Naive B cell (primary cell): ENCODE data around the gene MLC1. TPM values are rescaled to one million over a fixed set of nuclear protein-coding genes. Genes with fewer than 3 reads are reported as not detected.
A peak's percentile ranks its signal among the peaks of the same experiment; 100 is the strongest.

Source experiments
- ATAC-seq, 2 donors: fragments of 150-1000 bp; cut with Tn5 transposase; 2 replicates each; pipeline ENCODE4 v1.10.0; 2021; ENCODE audit warnings: low read depth in 2 of 2, mild to moderate bottlenecking in 2 of 2, moderate library complexity in 2 of 2
- DNase-seq: peaks from one replicate; pipeline ENCODE4 v3.0.0; 2022
- H3K27ac Mint-ChIP-seq, 6 donors: one replicate each; pipeline ENCODE4 v1.8.0; 2020 to 2022; ENCODE audit warnings: mild to moderate bottlenecking in 6 of 6, mixed read lengths in 6 of 6, moderate library complexity in 5 of 6, inconsistent platforms in 2 of 6
- H3K27me3 Mint-ChIP-seq, 3 donors: one replicate each; pipeline ENCODE4 v1.8.0; 2021 to 2022; ENCODE audit warnings: mixed read lengths in 3 of 3, mild to moderate bottlenecking in 1 of 3
- H3K36me3 Mint-ChIP-seq, 2 donors: one replicate each; pipeline ENCODE4 v1.8.0; 2020 to 2022; ENCODE audit warnings: mixed read lengths in 2 of 2, inconsistent platforms in 1 of 2, mild to moderate bottlenecking in 1 of 2
- H3K4me1 Mint-ChIP-seq, 3 donors: one replicate each; pipeline ENCODE4 v1.8.0; 2020 to 2022; ENCODE audit warnings: mixed read lengths in 3 of 3, inconsistent platforms in 1 of 3, mild to moderate bottlenecking in 1 of 3, moderate library complexity in 1 of 3
- H3K4me3 Mint-ChIP-seq, 8 donors: one replicate each; pipeline ENCODE4 v1.8.0; 2020 to 2022; ENCODE audit warnings: mild to moderate bottlenecking in 8 of 8, mixed read lengths in 8 of 8, moderate library complexity in 8 of 8, inconsistent platforms in 2 of 8
- H3K9me3 Mint-ChIP-seq, 7 donors: one replicate each; pipeline ENCODE4 v1.8.0; 2020 to 2022; ENCODE audit warnings: mixed read lengths in 7 of 7, mild to moderate bottlenecking in 5 of 7, inconsistent platforms in 2 of 7, moderate library complexity in 1 of 7
- polyA plus RNA-seq, 6 donors: library from polyadenylated mRNA; unstranded; fragments of 300-500 nt; fragmentation: Illumina TruSeq; gene quantifications; one replicate each; pipeline ENCODE4 v1.2.3, GENCODE V29; 2021; ENCODE audit warnings: low read depth in 6 of 6

The MLC1 gene
- polyA plus RNA-seq, 6 donors from 2014 or later, result 0.09 to 0.44 (median 0.15) TPM; not detected in 3

DNA sequence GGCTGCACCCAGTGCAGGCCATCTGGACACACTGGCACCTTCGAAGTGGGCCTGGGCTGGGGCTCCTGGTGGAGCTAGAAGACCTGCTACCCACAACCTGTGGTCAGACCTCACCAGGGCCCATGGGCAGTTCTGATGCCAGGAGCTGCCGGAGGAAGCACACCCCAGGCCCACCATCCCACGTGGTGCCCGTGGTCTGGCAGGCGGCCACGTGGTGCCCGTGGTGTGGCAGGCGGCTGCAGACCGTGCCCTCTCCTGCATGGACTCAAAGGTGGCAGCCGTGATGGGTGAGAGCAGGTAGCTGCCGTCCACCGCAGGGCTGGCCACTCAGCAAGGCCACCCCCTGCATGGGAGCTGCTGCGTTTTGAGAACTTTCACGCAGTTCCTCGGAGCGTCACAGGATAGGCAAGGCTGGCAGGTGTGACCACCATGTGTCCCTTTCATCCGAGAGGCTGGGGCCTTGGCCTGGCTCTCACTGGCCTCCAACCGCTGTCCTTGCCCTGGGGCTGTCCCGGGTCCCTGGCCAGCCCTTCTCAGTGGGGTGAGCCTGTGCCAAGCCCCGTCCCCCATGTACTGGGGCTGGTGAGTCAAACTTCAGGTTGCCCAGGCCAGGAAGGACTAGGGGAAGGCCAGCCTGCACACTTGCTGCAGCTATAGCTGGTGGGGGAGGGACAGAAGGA lies 68.8 kb downstream of the MLC1 start:
- DNase-seq (no peak), ATAC-seq (no peak)
- Mint-ChIP-seq H3K27me3 (peaks cover 0 to 28% (median 14%) of the 10 kb centered on the region in 3 donors), H3K27ac (peak overlapping the region in 1 of 6 donors; percentile 33), H3K4me3 (no peak overlapping the region), H3K9me3 (no peaks in the 10 kb centered on the region), H3K36me3 (no peaks in the 10 kb centered on the region), H3K4me1 (peaks cover 30 to 33% (median 31%) of the 10 kb centered on the region in 3 donors)

DNA sequence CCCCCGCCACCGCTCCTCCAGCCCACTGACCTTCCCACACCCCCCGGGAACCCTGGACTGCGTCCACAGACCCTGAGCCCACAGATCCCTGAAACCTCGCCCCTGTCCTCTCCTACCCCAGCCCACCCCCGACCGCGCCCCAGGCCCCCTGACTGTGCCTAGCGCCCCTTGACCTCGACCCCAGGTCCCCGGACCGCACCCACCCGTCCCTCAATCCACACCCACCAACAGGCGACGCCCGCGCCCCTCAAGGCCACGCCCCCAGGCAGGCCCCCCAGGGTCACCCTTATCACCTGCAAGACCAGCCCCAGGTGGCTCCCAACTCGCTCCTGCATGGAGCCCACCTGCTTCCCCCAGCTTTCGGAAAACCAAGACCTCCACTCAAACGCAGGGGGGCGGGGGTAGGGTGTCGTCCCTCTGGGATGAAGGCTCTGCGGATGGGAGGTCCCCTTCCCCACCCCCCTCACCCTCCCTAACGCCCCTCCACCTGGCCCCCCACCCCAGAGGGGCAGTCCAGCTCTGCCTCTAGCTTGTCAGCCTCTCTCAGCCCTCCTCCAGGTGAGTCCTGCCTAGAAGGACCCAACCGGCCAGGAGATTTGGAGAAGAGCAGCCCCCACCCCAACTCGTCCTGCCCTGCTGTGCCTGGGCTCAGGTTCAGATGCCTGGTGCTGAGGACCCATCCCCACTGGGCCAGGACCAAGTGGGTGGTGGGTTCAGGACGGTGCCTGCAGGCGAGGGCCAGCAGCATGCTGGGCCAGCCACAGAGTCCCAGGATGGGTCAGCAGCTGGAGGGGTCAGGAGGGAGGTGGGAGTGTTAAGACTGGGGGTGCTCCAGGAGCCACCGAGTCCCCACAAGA lies 69.5 kb downstream of the MLC1 start:
- no peak overlapping the region for H3K27ac Mint-ChIP-seq
- H3K27me3 Mint-ChIP-seq, result peaks cover 0 to 33% (median 14%) of the 10 kb centered on the region in 3 donors
- no peaks in the 10 kb centered on the region for H3K36me3 Mint-ChIP-seq
- peak overlapping the region in 2 of 8 donors; percentile 43 to 51 for H3K4me3 Mint-ChIP-seq
- peaks cover 34 to 39% (median 36%) of the 10 kb centered on the region in 3 donors for H3K4me1 Mint-ChIP-seq
- no peak for ATAC-seq
- no peaks in the 10 kb centered on the region for H3K9me3 Mint-ChIP-seq
- DNase-seq, result no peak

DNA sequence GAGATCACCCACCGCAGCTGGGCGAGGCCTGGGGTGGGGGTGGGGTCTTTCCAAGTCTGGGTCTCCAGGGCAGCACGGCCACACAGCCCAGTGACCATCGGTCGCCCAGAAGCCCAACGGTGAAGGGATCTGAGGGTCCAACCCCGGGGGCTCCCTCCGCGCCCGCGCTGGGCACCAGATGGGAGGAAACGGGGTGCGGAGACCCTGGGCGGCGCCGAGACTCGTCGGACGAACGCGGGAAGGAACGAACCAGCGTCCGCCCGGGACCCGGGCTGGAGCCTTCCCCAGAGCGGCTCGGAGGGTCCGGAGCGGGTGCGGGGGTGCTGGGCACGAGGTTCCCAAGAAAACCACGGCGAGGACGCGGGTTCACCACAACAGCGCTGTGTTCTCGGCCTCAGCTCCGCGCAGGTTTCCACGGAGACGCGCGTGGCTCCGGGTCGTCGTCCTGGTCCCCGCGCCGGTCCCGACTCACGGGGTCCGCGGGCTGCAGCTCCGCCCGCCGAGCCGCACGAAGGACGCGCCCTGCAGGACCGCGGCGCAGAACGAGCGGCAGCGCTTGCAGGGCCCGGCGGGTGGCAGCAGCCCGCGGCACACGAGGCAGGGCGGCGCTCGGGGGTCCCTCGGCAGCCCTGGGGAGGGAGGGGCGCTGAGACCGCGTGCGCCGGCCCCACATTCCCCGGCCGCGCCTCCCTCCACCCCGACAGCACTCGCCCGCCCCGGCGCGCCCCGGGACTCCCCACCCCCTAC lies 70.4 kb downstream of the MLC1 start:
- Mint-ChIP-seq H3K4me1 (peaks cover 34 to 39% (median 36%) of the 10 kb centered on the region in 3 donors), H3K9me3 (no peaks in the 10 kb centered on the region), H3K36me3 (no peaks in the 10 kb centered on the region), H3K27ac (no peak overlapping the region), H3K4me3 (peak overlapping the region in 1 of 8 donors; percentile 63), H3K27me3 (peaks cover 0 to 33% (median 14%) of the 10 kb centered on the region in 3 donors)
- peak in 1 of 2 donors; percentile 3 for ATAC-seq
- DNase-seq, result no peak

DNA sequence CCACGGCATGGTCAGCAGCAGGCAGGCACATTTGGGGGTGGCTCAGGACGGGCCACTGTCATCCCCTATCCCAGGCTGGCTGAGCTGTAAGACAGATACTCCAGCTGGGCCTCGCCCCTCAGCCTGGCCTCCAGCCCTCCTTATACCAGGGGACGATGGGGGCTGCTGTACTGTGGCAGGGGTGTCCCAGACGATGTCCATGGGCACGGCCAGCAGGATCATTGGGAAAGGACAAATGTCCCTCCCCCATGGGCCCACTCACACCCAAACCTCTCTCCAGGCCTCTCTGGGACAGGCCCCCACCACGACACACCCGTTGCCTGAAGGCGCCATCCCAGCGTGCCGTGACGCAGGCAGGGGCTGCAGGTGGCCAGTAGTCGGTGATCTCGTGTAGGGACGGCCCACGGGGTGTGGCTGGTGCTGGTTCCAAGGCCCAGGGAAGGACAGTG lies 71.1 kb downstream of the MLC1 start:
- no peak for DNase-seq
- ATAC-seq, result no peak
- Mint-ChIP-seq H3K27ac (peak overlapping the region in 2 of 6 donors; percentile 19 to 76), H3K9me3 (no peaks in the 10 kb centered on the region), H3K4me3 (peak overlapping the region in 7 of 8 donors; percentile 32 to 72 (median 47)), H3K27me3 (peaks cover 0 to 33% (median 14%) of the 10 kb centered on the region in 3 donors), H3K4me1 (peaks cover 33 to 37% (median 34%) of the 10 kb centered on the region in 3 donors), H3K36me3 (no peaks in the 10 kb centered on the region)

DNA sequence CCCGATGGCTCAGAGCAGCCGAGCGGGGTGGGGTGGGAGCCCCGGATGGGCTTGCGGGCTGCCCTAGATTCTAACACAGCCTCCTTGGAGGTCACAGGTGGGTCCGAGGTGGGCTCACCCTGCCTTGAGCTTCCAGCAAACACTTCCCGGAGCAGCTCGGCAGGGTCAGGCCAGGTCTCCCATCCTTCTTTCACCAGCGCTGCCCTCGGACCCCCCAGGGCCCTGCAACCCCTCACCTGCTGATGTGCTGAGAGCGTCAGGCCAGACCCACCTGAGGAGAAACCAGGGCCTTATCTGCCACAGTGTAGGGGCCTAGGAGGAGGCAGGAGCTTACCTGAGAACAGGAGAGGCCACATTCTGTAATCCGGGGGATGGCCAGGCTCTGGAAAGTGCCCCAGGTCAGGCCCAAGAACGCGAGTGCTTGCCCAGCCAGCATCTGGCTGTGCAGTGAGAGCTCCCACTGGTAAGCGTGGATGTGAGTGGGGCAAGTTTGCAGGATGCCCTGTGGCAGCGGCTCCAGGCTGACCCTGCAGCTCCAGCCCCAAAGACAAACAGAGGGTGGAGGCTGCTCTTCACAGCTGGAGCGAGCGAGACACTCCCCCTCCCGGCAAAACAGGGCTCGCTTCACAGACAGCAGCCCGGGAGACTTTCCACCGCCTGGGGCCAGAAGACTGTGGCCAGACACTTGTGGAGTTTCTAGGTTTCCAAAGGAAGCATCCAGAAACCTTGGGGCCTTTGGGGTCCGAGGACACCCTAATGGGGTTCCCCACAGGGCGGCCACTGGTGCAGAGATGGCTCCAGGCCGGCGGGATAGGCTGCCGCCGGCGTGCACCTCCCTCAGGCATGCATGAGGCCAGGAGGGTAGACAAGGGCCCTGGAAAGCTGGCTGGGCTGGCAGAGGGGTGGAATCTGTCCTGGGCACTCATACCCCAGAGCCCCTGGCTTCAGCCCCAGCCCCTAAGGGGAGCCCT lies 72.7 kb downstream of the MLC1 start, which contains the start of gene IL17REL:
TSS of gene IL17REL (minus strand) at position 555 of the 971 bp plus-strand sequence. CDS start at position 436, 119 bp downstream.
- no peak for ATAC-seq
- Mint-ChIP-seq H3K9me3 (peaks cover 0 to 2% (median 0%) of the 10 kb centered on the region in 7 donors), H3K27me3 (peaks cover 0 to 27% (median 1%) of the 10 kb centered on the region in 3 donors), H3K36me3 (no peaks in the 10 kb centered on the region), H3K4me1 (peaks cover 23 to 28% (median 27%) of the 10 kb centered on the region in 3 donors), H3K4me3 (peak within 1 kb of the TSS in 6 of 8 donors; percentile 68 to 87 (median 78)), H3K27ac (peak within 1 kb of the TSS; percentile 88 to 98 (median 95))
- DNase-seq, result no peak

DNA sequence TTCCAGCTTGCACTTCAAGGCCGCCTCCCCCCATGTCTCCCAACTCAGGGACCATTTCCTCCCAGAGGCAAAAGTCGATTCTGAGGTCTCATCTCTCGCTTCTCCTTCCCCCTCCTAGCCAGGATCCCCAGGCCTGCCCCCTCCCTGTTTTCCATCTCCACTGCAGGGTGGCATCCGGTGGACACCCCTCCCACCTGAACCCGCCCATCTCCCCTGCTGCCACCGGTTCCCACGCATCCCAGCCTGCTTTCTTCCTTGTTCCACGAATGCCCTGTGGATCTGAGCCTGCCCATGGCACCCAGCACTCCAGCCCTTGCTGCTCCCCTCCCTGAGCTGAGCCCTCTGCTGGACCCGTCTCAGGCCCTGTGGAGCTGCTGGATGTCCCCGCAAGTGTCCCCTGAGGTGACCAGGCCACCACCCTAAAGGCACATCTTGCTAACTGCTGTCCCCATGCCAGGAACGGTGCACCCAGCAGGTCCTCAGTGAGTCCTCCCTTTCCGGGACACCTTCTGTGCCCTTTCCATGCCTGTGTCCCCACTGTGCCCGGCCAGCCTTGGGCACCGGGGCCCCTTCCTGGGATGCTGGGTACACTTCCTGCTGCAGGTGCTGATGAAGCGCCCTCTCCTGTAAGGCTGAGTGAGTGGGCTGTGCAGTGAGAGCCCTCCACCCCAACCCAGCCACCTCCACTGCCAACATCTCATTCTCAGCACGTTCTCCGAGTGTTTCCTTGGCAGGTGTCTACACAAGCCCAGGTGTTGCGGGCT lies 73.6 kb downstream of the MLC1 start:
- peaks cover 21 to 27% (median 26%) of the 10 kb centered on the region in 3 donors for H3K4me1 Mint-ChIP-seq
- peak overlapping the region; percentile 84 to 98 (median 95) for H3K27ac Mint-ChIP-seq
- no peak for DNase-seq
- H3K4me3 Mint-ChIP-seq, result peak overlapping the region; percentile 9 to 87 (median 78)
- peaks cover 0 to 2% (median 0%) of the 10 kb centered on the region in 7 donors for H3K9me3 Mint-ChIP-seq
- peaks cover 0 to 24% (median 0%) of the 10 kb centered on the region in 3 donors for H3K27me3 Mint-ChIP-seq
- ATAC-seq, result no peak
- H3K36me3 Mint-ChIP-seq, result no peaks in the 10 kb centered on the region

DNA sequence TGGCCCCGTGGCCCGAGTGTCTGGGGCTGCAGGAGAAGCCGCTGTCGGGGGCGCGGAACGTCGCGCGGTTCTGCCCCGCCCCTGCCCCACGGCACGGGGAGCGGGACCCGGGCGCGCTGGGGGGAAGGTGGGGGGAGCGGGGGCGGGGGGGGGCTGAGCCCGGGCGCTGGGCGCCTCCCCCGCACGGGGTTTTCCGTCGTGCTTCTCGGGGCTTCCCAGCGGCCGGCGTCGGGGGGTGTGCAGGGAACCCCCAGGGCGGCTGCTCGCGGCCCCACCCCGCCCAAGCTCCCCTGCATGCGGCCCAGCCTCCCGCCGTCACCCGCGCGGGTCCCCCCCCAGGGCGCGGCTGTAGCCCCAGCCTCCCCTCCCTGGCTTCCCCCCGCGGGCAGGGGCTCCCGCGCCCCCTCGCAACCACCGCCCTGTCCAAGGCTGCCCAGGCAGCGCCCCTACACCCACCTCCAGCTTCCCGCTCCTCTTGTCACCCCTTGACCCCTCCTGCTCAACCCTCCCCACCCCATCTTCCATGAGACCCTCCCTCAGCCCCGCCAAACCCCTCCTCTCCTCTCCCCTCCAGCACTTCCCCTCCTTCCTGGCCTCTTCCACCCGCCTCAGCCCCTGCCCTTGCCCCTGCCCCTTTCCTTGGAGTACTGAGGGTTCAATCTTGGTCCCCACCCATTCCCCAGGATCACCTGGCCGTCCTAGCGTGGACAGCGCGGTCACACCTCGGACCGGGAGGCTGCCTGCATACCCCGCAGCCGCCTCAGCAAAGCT lies 74.4 kb downstream of the MLC1 start:
- DNase-seq, result peak; percentile 81
- ATAC-seq, result peak; percentile 92
- Mint-ChIP-seq H3K4me1 (peaks cover 21 to 26% (median 25%) of the 10 kb centered on the region in 3 donors), H3K9me3 (peaks cover 0 to 2% (median 0%) of the 10 kb centered on the region in 7 donors), H3K4me3 (peak overlapping the region; percentile 9 to 87 (median 76)), H3K27me3 (peaks cover 0 to 24% (median 0%) of the 10 kb centered on the region in 3 donors), H3K27ac (peak overlapping the region; percentile 84 to 98 (median 95)), H3K36me3 (no peaks in the 10 kb centered on the region)

DNA sequence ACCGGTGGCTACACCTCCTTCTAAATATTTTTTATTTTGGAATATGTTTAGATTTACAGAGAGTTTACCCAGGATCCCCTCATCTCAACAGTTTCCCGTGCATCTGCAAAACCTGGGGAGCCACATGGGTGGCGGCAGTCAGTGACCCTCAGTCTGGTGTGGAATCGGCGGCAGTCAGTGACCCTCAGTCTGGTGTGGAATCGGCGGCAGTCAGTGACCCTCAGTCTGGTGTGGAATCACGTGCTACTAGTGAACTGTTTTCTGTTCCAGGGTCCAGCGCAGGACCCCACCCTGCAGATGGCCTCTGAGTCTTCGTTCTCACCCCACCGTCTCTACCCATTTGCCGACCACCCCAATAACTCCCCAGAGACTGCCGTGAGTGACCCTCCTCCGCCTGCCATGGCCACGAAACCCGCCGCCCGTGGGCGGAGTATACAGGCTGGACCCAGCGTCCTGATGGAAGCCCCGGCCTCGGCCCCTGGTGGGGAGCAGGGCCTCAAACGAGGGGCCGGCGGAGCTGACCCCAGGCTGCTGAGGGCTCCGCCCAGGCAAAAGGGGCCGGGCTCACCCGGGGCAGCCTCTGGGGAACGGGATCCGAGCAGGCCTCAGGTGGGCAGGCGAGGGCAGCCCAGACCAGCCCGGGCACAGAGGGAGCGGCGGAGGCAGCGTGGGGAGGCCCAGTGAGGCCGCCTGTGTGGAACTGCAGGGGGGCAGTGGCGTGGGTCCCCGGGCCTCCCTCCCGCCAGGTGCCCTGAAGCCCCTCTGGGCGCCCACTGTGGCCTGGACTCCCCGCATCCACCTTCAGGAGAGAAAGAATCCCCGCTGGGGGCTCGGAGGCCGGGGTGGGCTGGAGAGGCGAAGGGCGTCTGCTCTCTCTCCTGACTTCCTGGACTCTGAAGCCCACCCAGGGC lies 75.2 kb downstream of the MLC1 start:
- no peak for ATAC-seq
- H3K27ac Mint-ChIP-seq, result peak overlapping the region in 4 of 6 donors; percentile 57 to 96 (median 83)
- H3K4me1 Mint-ChIP-seq, result peaks cover 21 to 26% (median 21%) of the 10 kb centered on the region in 3 donors
- DNase-seq, result no peak
- H3K36me3 Mint-ChIP-seq, result no peaks in the 10 kb centered on the region
- H3K4me3 Mint-ChIP-seq, result peak overlapping the region in 6 of 8 donors; percentile 9 to 87 (median 64)
- H3K27me3 Mint-ChIP-seq, result peaks cover 0 to 24% (median 0%) of the 10 kb centered on the region in 3 donors
- peaks cover 0 to 2% (median 0%) of the 10 kb centered on the region in 7 donors for H3K9me3 Mint-ChIP-seq
